H1 (cell line): ENCODE results near the gene CAMTA1. TPM values are rescaled to one million over a fixed set of nuclear protein-coding genes. Genes with fewer than 3 reads are reported as not detected.

Source experiments
- CTCF ChIA-PET: fragments of 300-600 bp; sonication (Branson Sonifier 250); formaldehyde crosslinking; loops from one replicate; lab custom pipeline; 2021; ENCODE audit not compliant: partially characterized antibody; lab: Charles Lee
- POLR2A ChIA-PET: fragments of 300-600 bp; sonication (Branson Sonifier 250); formaldehyde crosslinking; loops from one replicate; lab custom pipeline; 2021; ENCODE audit warnings: inconsistent platforms; ENCODE audit not compliant: partially characterized antibody; lab: Charles Lee
- DNase-seq, 2 experiments: peaks; one replicate each; pipeline versions ENCODE4 v3.0.0 to v3.0.0-alpha.2; 2010 to 2022; ENCODE audit warnings: low spot score in 2 of 2, low read depth in 1 of 2, mixed read lengths in 1 of 2
- FAIRE-seq: peaks from 2 replicates; lab custom pipeline; 2011; peaks lifted over from hg19 to GRCh38; lab: Jason Lieb, UNC
- H2AFZ ChIP-seq: 2 replicates; pipeline ENCODE4 v1.8.1; 2012; ENCODE audit warnings: low read length, inconsistent platforms
- H2AK5ac ChIP-seq: 2 replicates; pipeline ENCODE4 v1.6.1; 2013; ENCODE audit warnings: low read depth, low read length
- H2BK120ac ChIP-seq: replicated peaks from 2 replicates; pipeline ENCODE3; 2013; ENCODE audit warnings: low read depth, low read length, inconsistent platforms
- H2BK12ac ChIP-seq: 2 replicates; pipeline ENCODE4 v1.6.1; 2013; ENCODE audit warnings: low read depth, low read length
- H2BK15ac ChIP-seq: 2 replicates; pipeline ENCODE4 v1.6.1; 2013; ENCODE audit warnings: low read length
- H2BK20ac ChIP-seq: 2 replicates; pipeline ENCODE4 v1.6.1; 2013; ENCODE audit warnings: low read length
- H2BK5ac ChIP-seq: 2 replicates; pipeline ENCODE4 v1.6.1; 2013; ENCODE audit warnings: low read depth, low read length
- H3K14ac ChIP-seq: 2 replicates; pipeline ENCODE4 v1.6.1; 2013; ENCODE audit warnings: inconsistent platforms; ENCODE audit not compliant: insufficient read length
- H3K18ac ChIP-seq: 2 replicates; pipeline ENCODE4 v1.6.1; 2013; ENCODE audit warnings: low read length; ENCODE audit errors: extremely low read depth
- H3K23ac ChIP-seq: 2 replicates; pipeline ENCODE4 v1.6.1; 2013; ENCODE audit warnings: inconsistent platforms; ENCODE audit not compliant: insufficient read length
- H3K23me2 ChIP-seq: 2 replicates; pipeline ENCODE4 v1.6.1; 2013; ENCODE audit warnings: low read depth, low read length
- H3K27ac ChIP-seq: 2 replicates; pipeline ENCODE4 v1.6.1; 2011; ENCODE audit warnings: low read depth, low read length, inconsistent platforms
- H3K27me3 ChIP-seq, 4 experiments: replicated peaks in 1 of 4; 1 replicate in 1 of 4; 2 replicates in 3 of 4; pipeline versions ENCODE4 v1.6.1 to v1.8.1; 2011 to 2013; ENCODE audit warnings: low read length in 3 of 4, mild to moderate bottlenecking in 3 of 4, inconsistent platforms in 2 of 4, mixed read lengths in 2 of 4, moderate library complexity in 1 of 4; ENCODE audit not compliant: control insufficient read depth in 3 of 4, insufficient read depth in 3 of 4; ENCODE audit errors: extremely low read depth in 1 of 4
- H3K36me3 ChIP-seq, 4 experiments: 2 replicates each; pipeline versions ENCODE4 v1.6.1 to v1.8.1; 2011 to 2013; ENCODE audit warnings: mild to moderate bottlenecking in 4 of 4, low read length in 3 of 4, moderate library complexity in 2 of 4, control low read depth in 1 of 4, inconsistent platforms in 1 of 4; ENCODE audit not compliant: insufficient read depth in 4 of 4, control insufficient read depth in 2 of 4
- H3K4ac ChIP-seq: replicated peaks from 2 replicates; pipeline ENCODE3; 2013; ENCODE audit warnings: low read length, low read depth, mixed read lengths, inconsistent platforms; ENCODE audit not compliant: insufficient read length
- H3K4me1 ChIP-seq, 4 experiments: replicated peaks in 1 of 4; 1 replicate in 1 of 4; 2 replicates in 3 of 4; pipeline versions ENCODE4 v1.6.1 to v1.8.1; 2011 to 2013; ENCODE audit warnings: low read length in 3 of 4, inconsistent platforms in 2 of 4, mixed read lengths in 1 of 4; ENCODE audit not compliant: insufficient read depth in 4 of 4, control insufficient read depth in 3 of 4
- H3K4me2 ChIP-seq, 2 experiments: 2 replicates each; pipeline versions ENCODE4 v1.6.1 to v1.8.1; 2011 to 2013; ENCODE audit warnings: low read depth in 2 of 2, low read length in 2 of 2, control low read depth in 1 of 2, inconsistent platforms in 1 of 2, mild to moderate bottlenecking in 1 of 2; ENCODE audit not compliant: insufficient read depth in 1 of 2
- H3K4me3 ChIP-seq, 4 experiments: fragments of 200-600, 300-600 bp in 1 of 4; sonication (generic), shearing (Covaris generic), sonication (Bioruptor Twin) in 1 of 4; 2 replicates each; pipeline versions ENCODE4 v1.5.1 to v1.8.1; 2011 to 2016; ENCODE audit warnings: low read length in 4 of 4, low read depth in 3 of 4, control low read depth in 2 of 4, inconsistent platforms in 2 of 4, mild to moderate bottlenecking in 2 of 4, mixed read lengths in 1 of 4, moderate library complexity in 1 of 4; ENCODE audit not compliant: insufficient read depth in 2 of 4; ENCODE audit errors: extremely low read depth in 1 of 4
- H3K56ac ChIP-seq: replicated peaks from 2 replicates; pipeline ENCODE3; 2013; ENCODE audit warnings: low read depth, mild to moderate bottlenecking, mixed read lengths, low read length, inconsistent platforms; ENCODE audit not compliant: insufficient read length
- H3K79me1 ChIP-seq: 2 replicates; pipeline ENCODE4 v1.6.1; 2013; ENCODE audit warnings: low read depth, low read length, control low read depth
- H3K79me2 ChIP-seq, 2 experiments: 2 replicates each; pipeline versions ENCODE4 v1.6.1 to v1.8.1; 2012 to 2013; ENCODE audit warnings: low read length in 2 of 2, mild to moderate bottlenecking in 2 of 2, inconsistent platforms in 1 of 2; ENCODE audit not compliant: insufficient read depth in 2 of 2, control insufficient read depth in 1 of 2
- H3K9ac ChIP-seq, 4 experiments: replicated peaks in 1 of 4; 1 replicate in 1 of 4; 2 replicates in 3 of 4; pipeline versions ENCODE4 v1.6.1 to v1.8.1; 2011 to 2013; ENCODE audit warnings: low read depth in 3 of 4, low read length in 3 of 4, control low read depth in 2 of 4, mild to moderate bottlenecking in 2 of 4, moderate library complexity in 2 of 4, inconsistent platforms in 1 of 4; ENCODE audit errors: extremely low read depth in 1 of 4
- H3K9me3 ChIP-seq, 2 experiments: 2 replicates each; pipeline versions ENCODE4 v1.6.1 to v1.8.1; 2012 to 2013; ENCODE audit warnings: mild to moderate bottlenecking in 2 of 2, moderate library complexity in 2 of 2, control low read depth in 1 of 2, inconsistent platforms in 1 of 2, low read depth in 1 of 2, low read length in 1 of 2, mixed read lengths in 1 of 2; ENCODE audit not compliant: insufficient read depth in 2 of 2
- H4K20me1 ChIP-seq, 2 experiments: replicated peaks in 1 of 2; 2 replicates each; pipeline versions ENCODE3 to v1.8.1; 2011 to 2013; ENCODE audit warnings: inconsistent platforms in 2 of 2, low read length in 2 of 2, mild to moderate bottlenecking in 1 of 2; ENCODE audit not compliant: insufficient read depth in 2 of 2, control insufficient read depth in 1 of 2
- H4K5ac ChIP-seq: 2 replicates; pipeline ENCODE4 v1.6.1; 2013; ENCODE audit warnings: low read length, low read depth, mixed read lengths, inconsistent platforms; ENCODE audit not compliant: insufficient read length
- H4K8ac ChIP-seq: 2 replicates; pipeline ENCODE4 v1.8.0; 2013; ENCODE audit warnings: mild to moderate bottlenecking, moderate library complexity, low read length, inconsistent platforms; ENCODE audit not compliant: insufficient read depth; ENCODE audit errors: extremely low read depth
- H4K91ac ChIP-seq: replicated peaks from 2 replicates; pipeline ENCODE3; 2013; ENCODE audit warnings: low read length, mixed read lengths, inconsistent platforms; ENCODE audit not compliant: insufficient read length
- BACH1 ChIP-seq: IDR thresholded peaks from 2 replicates; pipeline ENCODE4 v1.6.1; 2012; ENCODE audit warnings: low read length, improper control_type of control experiment
- WGBS, 2 experiments: shearing (Covaris generic) in 1 of 2; methylation state at CpG; one replicate each; pipeline versions ENCODE4 v1.1.6 to v1.1.7; 2013 to 2015; ENCODE audit warnings: low lambda C conversion rate in 2 of 2, mixed read lengths in 2 of 2, inconsistent platforms in 1 of 2, low coverage in 1 of 2, missing lambda C conversion rate in 1 of 2; ENCODE audit not compliant: insufficient replicate concordance in 2 of 2, insufficient coverage in 1 of 2, insufficient read length in 1 of 2; ENCODE audit errors: extremely low coverage in 1 of 2, missing lambda C conversion rate in 1 of 2; 5-methylcytosine and 5-hydroxymethylcytosine counted together
- polyA plus RNA-seq, 7 experiments: library from polyadenylated mRNA; depleted of rRNA in 3 of 7; stranded (reverse) in 5 of 7; unstranded in 2 of 7; fragments of >200 nt in 5 of 7; fragments of 200-250 nt in 2 of 7; gene quantifications; 1 replicate in 5 of 7; 2 replicates in 1 of 7; 4 replicates in 1 of 7; pipeline versions ENCODE4 v1.2.1 to v1.2.3, GENCODE V29; 2011 to 2013; ENCODE audit warnings: missing spikeins in 2 of 7, mixed read lengths in 2 of 7
- total RNA-seq: library from RNA; stranded (reverse); fragmentation: NEBNext Ultra II Directional; extraction: Animal tissue kit (Norgen Biotek cat#: 25700); gene quantifications from 2 replicates; pipeline ENCODE4 v1.2.1, GENCODE V29; 2021

CAMTA1 gene
- total and polyA plus RNA-seq, 2 of the 8 experiments (the other 6 are each of a cell fraction or from before 2014, with no cell fraction given): 65.0 to 119 TPM

GRCh38 chr1:7805460-7805859 is 1020.2 kb downstream of the CAMTA1 start:
- Histone ChIP-seq H3K36me3 (peaks cover 0 to 35% (median 5%) of the 10 kb centered on the region in 4 experiments; a peak in 3 of 8 replicates), H3K4me2 (no peak overlapping the region), H2BK120ac (no peak overlapping the region), H4K20me1 (peaks cover 0 to 2% of the 10 kb centered on the region in 2 experiments), H3K23ac (no peak overlapping the region), H3K14ac (no peak overlapping the region), H2AK5ac (no peak overlapping the region), H4K91ac (no peak overlapping the region), H2AFZ (no peak overlapping the region), H2BK5ac (no peak overlapping the region), H3K79me2 (no peaks in the 10 kb centered on the region), H2BK15ac (no peak overlapping the region), H3K4me1 (no peaks in the 10 kb centered on the region), H3K79me1 (no peaks in the 10 kb centered on the region), H2BK12ac (no peak overlapping the region), H4K8ac (no peak overlapping the region), H3K9me3 (no peaks in the 10 kb centered on the region), H3K4ac (no peak overlapping the region), H3K9ac (no peak overlapping the region), H3K18ac (no peak overlapping the region), H3K4me3 (no peak overlapping the region), H3K56ac (no peak overlapping the region), H4K5ac (no peak overlapping the region), H3K27ac (no peak overlapping the region), H3K27me3 (no peaks in the 10 kb centered on the region), H3K23me2 (no peaks in the 10 kb centered on the region), H2BK20ac (no peak overlapping the region)
- POLR2A ChIA-PET: no interaction called here
- 91% methylated on average over 9 of the region's 9 CpGs; no CpG with 5 or more reads in 1 of the 2 experiments for WGBS, 2 experiments
- CTCF ChIA-PET: interaction anchor here (1.0 to 1.3 kb wide), 2 partner anchors 118 to 135 kb away, joined by 3 read pairs; no protein-coding TSS in a partner anchor
- no peak for DNase-seq
- no peak for FAIRE-seq
- TF ChIP-seq BACH1: no peak
